IPS-18c (cell line): Measurements from ENCODE around the gene ETV6.

Experiments used
- H3K4me3 ChIP-seq: 2 replicates; pipeline ENCODE4 v1.7.0; 2013; ENCODE audit warnings: low read depth, mild to moderate bottlenecking, low read length, moderate library complexity; ENCODE audit not compliant: insufficient read depth
- H3K9me3 ChIP-seq: one replicate; pipeline ENCODE4 v1.6.1; 2013; ENCODE audit warnings: mild to moderate bottlenecking, low read length, moderate library complexity; ENCODE audit not compliant: control insufficient read depth, insufficient read depth

The ETV6 gene

GRCh38 chr12:11786638-11787365, 137.3 kb downstream of the ETV6 start:
- Histone ChIP-seq H3K9me3 (no peaks in the 10 kb centered on the region), H3K4me3 (no peak overlapping the region)

GRCh38 chr12:11787437-11787836, 138.0 kb downstream of the ETV6 start:
- no peak overlapping the region for H3K4me3 ChIP-seq

GRCh38 chr12:11787933-11788849, 138.7 kb downstream of the ETV6 start:
- H3K4me3 ChIP-seq: no peak overlapping the region
- H3K9me3 ChIP-seq: no peaks in the 10 kb centered on the region

More at GRCh38 chr12:11787437-11787836, 138.0 kb downstream of the ETV6 start:
- no peaks in the 10 kb centered on the region for H3K9me3 ChIP-seq

GRCh38 chr12:11793921-11794710, 144.6 kb downstream of the ETV6 start:
- Histone ChIP-seq H3K4me3 (no peak overlapping the region), H3K9me3 (no peaks in the 10 kb centered on the region)

- H3K4me3 ChIP-seq: no peak overlapping the region
- no peaks in the 10 kb centered on the region for H3K9me3 ChIP-seq
These were observed 145.3 kb downstream of the ETV6 start for GRCh38 chr12:11794751-11795150.

GRCh38 chr12:11795192-11795912, 145.9 kb downstream of the ETV6 start:
- Histone ChIP-seq H3K9me3 (no peaks in the 10 kb centered on the region), H3K4me3 (no peak overlapping the region)

GRCh38 chr12:11795913-11796459, 146.5 kb downstream of the ETV6 start:
- H3K4me3 ChIP-seq: no peak overlapping the region
- no peaks in the 10 kb centered on the region for H3K9me3 ChIP-seq

- no peak overlapping the region for H3K4me3 ChIP-seq
- H3K9me3 ChIP-seq: no peaks in the 10 kb centered on the region
These were observed 147.9 kb downstream of the ETV6 start for GRCh38 chr12:11797317-11797913.

- Histone ChIP-seq H3K4me3 (no peak overlapping the region), H3K9me3 (no peaks in the 10 kb centered on the region)
These were observed 148.7 kb downstream of the ETV6 start for GRCh38 chr12:11798006-11798708.

- no peaks in the 10 kb centered on the region for H3K9me3 ChIP-seq
- H3K4me3 ChIP-seq: no peak overlapping the region
These were observed 149.5 kb downstream of the ETV6 start for GRCh38 chr12:11798856-11799501.

- H3K4me3 ChIP-seq: no peak overlapping the region
- H3K9me3 ChIP-seq: no peaks in the 10 kb centered on the region
These were observed 150.0 kb downstream of the ETV6 start for GRCh38 chr12:11799502-11799873.

GRCh38 chr12:11801643-11802042, 152.2 kb downstream of the ETV6 start:
- no peaks in the 10 kb centered on the region for H3K9me3 ChIP-seq
- no peak overlapping the region for H3K4me3 ChIP-seq

GRCh38 chr12:11804130-11804529, 154.7 kb downstream of the ETV6 start:
- H3K4me3 ChIP-seq: no peak overlapping the region
- no peaks in the 10 kb centered on the region for H3K9me3 ChIP-seq

GRCh38 chr12:11805043-11805442, 155.6 kb downstream of the ETV6 start:
- H3K4me3 ChIP-seq: no peak overlapping the region
- no peaks in the 10 kb centered on the region for H3K9me3 ChIP-seq

GRCh38 chr12:11805680-11806079, 156.2 kb downstream of the ETV6 start:
- H3K9me3 ChIP-seq: no peaks in the 10 kb centered on the region
- H3K4me3 ChIP-seq: no peak overlapping the region
